ENCODE data around the gene CTAG1B.

DNA sequence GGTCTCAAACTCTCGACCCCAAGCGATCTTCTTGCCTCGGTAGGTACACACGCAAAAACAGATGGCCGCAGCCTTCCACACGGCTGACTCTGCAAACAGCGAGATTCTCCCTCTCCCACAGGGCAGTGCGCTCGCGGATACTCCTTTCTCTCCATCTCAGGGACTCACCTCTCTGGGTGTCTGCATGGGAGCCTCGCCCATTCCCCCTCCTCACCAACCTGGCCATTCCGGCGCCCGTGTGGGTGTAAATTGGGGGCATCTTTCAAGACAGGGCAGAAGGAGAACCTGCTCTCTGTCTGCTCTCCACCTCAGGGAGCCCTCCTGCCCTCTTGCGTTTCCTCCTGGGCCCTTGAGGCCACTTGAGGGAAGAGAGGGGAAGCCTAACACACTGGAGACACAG is 29.8 kb upstream of the CTAG1B start:
- TF ChIP-seq EZH2 (IDR thresholded peaks at IDR 0.05) (no peak), EZH2phosphoT487 (IDR thresholded peaks at IDR 0.05) (no peak)
- TF ChIP-seq, protein P1, sequence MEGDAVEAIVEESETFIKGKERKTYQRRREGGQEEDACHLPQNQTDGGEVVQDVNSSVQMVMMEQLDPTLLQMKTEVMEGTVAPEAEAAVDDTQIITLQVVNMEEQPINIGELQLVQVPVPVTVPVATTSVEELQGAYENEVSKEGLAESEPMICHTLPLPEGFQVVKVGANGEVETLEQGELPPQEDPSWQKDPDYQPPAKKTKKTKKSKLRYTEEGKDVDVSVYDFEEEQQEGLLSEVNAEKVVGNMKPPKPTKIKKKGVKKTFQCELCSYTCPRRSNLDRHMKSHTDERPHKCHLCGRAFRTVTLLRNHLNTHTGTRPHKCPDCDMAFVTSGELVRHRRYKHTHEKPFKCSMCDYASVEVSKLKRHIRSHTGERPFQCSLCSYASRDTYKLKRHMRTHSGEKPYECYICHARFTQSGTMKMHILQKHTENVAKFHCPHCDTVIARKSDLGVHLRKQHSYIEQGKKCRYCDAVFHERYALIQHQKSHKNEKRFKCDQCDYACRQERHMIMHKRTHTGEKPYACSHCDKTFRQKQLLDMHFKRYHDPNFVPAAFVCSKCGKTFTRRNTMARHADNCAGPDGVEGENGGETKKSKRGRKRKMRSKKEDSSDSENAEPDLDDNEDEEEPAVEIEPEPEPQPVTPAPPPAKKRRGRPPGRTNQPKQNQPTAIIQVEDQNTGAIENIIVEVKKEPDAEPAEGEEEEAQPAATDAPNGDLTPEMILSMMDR (IDR thresholded peaks at IDR 0.05): no peak
